ENCODE results near the gene RCL1.
"Not testable (repeated sequence)": the region's sequence is repeated elsewhere in the genome, so short reads cannot be mapped to it uniquely, and the experiment has no call there.

RCL1 gene

GRCh38 chr9:4890242-4890641, 97.5 kb downstream of the RCL1 start:
- no peak for DNase-seq

GRCh38 chr9:4890929-4891328, 98.2 kb downstream of the RCL1 start:
- DNase-seq: no peak

GRCh38 chr9:4891674-4892073, 98.9 kb downstream of the RCL1 start:
- DNase-seq: no peak

- no peak for DNase-seq
Observed at GRCh38 chr9:4892501-4893194, 99.9 kb downstream of the RCL1 start.

GRCh38 chr9:4894076-4894475, 101.3 kb downstream of the RCL1 start:
- DNase-seq: no peak

- DNase-seq: not testable (repeated sequence)
Observed at GRCh38 chr9:4899853-4900252, 107.1 kb downstream of the RCL1 start.

- DNase-seq: not testable (repeated sequence)
Observed at GRCh38 chr9:4901401-4902134, 108.8 kb downstream of the RCL1 start.

GRCh38 chr9:4902135-4902475, 109.4 kb downstream of the RCL1 start:
- DNase-seq: no peak

- DNase-seq: no peak
Observed at GRCh38 chr9:4904322-4905134, 111.8 kb downstream of the RCL1 start.

- DNase-seq: no peak
Observed at GRCh38 chr9:4905135-4905490, 112.4 kb downstream of the RCL1 start.

Data from NCI-H1048 (cell line).